ENCODE measurements around the gene DCLK1.

The DCLK1 gene

GRCh38 chr13:35930665-35931631, 200.2 kb downstream of the DCLK1 start:
- no peak for DNase-seq

- DNase-seq: peak; percentile 84
Observed at GRCh38 chr13:35927567-35928021, 203.6 kb downstream of the DCLK1 start.

- DNase-seq: peak; percentile 8
Observed at GRCh38 chr13:35926859-35927530, 204.2 kb downstream of the DCLK1 start.

- DNase-seq: no peak
Observed at GRCh38 chr13:35925669-35926068, 205.5 kb downstream of the DCLK1 start.

GRCh38 chr13:35923347-35923746, 207.8 kb downstream of the DCLK1 start:
- DNase-seq: peak; percentile 1

- DNase-seq: no peak
Observed at GRCh38 chr13:35920816-35921215, 210.4 kb downstream of the DCLK1 start.

- DNase-seq: no peak
Observed at GRCh38 chr13:35917942-35918645, 213.1 kb downstream of the DCLK1 start.

- DNase-seq: no peak
Observed at GRCh38 chr13:35917252-35917941, 213.8 kb downstream of the DCLK1 start.

- no peak for DNase-seq
Observed at GRCh38 chr13:35916146-35916545, 215.0 kb downstream of the DCLK1 start.

- DNase-seq: no peak
Observed at GRCh38 chr13:35914662-35915061, 216.5 kb downstream of the DCLK1 start.

GRCh38 chr13:35912841-35913240, 218.3 kb downstream of the DCLK1 start:
- no peak for DNase-seq

GRCh38 chr13:35909837-35910540, 221.2 kb downstream of the DCLK1 start:
- DNase-seq: no peak

- DNase-seq: no peak
Observed at GRCh38 chr13:35909091-35909490, 222.1 kb downstream of the DCLK1 start.

GRCh38 chr13:35908226-35908625, 223.0 kb downstream of the DCLK1 start:
- DNase-seq: no peak

GRCh38 chr13:35906636-35907035, 224.5 kb downstream of the DCLK1 start:
- DNase-seq: no peak

GRCh38 chr13:35903075-35903474, 228.1 kb downstream of the DCLK1 start:
- no peak for DNase-seq

GRCh38 chr13:35898041-35898440, 233.1 kb downstream of the DCLK1 start:
- no peak for DNase-seq

- no peak for DNase-seq
Observed at GRCh38 chr13:35894636-35895035, 236.5 kb downstream of the DCLK1 start.

- no peak for DNase-seq
Observed at GRCh38 chr13:35892837-35893814, 238.1 kb downstream of the DCLK1 start.
